Metanephros (tissue), 2 donors: Measurements from ENCODE around the gene DNAJC1. TPM values are rescaled to one million over a fixed set of nuclear protein-coding genes. Genes with fewer than 3 reads are reported as not detected.

Experiments used
- small RNA-seq: library from RNA; depleted of rRNA; stranded (forward); fragments of <200 nt; gene quantifications from one replicate; pipeline ENCODE3, GENCODE V24; 2014; ENCODE audit warnings: low replicate concordance
- total RNA-seq: library from RNA; depleted of rRNA; stranded (reverse); fragments of >200 nt; gene quantifications from one replicate; pipeline ENCODE4 v1.2.3, GENCODE V29; 2014

Gene DNAJC1
- total RNA-seq: 43.8 TPM

DNA sequence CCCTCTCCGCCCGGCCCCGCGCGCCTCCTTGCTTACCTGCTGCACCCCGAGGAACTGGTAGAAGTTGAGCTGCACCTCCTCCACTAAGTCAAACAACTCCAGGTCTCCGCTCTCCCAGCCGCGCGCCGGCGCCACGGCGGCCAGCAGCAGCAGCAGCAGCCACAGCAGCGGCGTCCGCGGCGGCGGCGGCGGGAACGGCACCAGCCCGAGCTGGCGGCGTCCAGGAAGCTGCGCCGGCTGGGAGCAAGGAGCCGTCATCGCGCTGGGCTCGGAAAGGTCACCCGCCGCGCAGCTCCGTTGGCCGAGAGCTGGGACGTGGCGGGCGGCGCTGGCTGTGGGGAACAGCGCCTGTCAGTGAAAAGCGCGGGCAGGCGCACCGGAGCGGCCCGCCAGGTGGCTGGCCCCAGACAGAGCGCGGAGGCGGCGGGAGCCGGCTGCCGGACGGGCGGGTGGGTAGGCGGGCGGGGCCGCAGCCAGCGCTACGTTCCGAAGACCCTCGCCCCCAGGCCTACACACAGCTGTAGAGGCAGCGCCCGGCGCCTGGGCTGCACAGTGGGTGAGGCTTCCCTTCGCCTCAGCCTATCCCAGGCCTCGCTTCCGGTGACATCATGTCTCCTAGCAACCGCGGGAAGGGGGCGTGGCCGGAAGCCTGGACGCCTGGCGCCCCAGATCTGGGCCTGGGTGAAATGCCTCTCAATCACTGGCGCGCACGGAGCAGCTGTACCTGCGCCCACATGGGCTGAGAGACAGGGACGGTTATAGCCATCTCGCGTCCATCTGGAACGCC is at the start of gene DNAJC1:
TSS of gene DNAJC1 (minus strand) at position 554 of the 787 bp plus-strand sequence. CDS start at position 258, 296 bp downstream.

Small RNA genes lying within 50 kb of the gene (small RNA-seq; reads per million reads assigned to genes)
- gene RN7SKP219: not detected
- gene RN7SKP37: 0.16 reads per million

Other genes with a start within 250 kb of the DNAJC1 start
- not detected for gene EBLN1, start 214.3 kb upstream of the DNAJC1 start, total RNA-seq